Measurements from ENCODE around the gene NUDT16L1. TPM values are rescaled to one million over a fixed set of nuclear protein-coding genes. Genes with fewer than 3 reads are reported as not detected.
"Not testable (repeated sequence)": the region's sequence is repeated elsewhere in the genome, so short reads cannot be mapped to it uniquely, and the experiment has no call there.

The NUDT16L1 gene
- total and polyA plus RNA-seq, 2 of the 13 experiments (the other 11 are each of a cell fraction or from before 2014, with no cell fraction given) = 28.0 to 40.5 TPM

DNA sequence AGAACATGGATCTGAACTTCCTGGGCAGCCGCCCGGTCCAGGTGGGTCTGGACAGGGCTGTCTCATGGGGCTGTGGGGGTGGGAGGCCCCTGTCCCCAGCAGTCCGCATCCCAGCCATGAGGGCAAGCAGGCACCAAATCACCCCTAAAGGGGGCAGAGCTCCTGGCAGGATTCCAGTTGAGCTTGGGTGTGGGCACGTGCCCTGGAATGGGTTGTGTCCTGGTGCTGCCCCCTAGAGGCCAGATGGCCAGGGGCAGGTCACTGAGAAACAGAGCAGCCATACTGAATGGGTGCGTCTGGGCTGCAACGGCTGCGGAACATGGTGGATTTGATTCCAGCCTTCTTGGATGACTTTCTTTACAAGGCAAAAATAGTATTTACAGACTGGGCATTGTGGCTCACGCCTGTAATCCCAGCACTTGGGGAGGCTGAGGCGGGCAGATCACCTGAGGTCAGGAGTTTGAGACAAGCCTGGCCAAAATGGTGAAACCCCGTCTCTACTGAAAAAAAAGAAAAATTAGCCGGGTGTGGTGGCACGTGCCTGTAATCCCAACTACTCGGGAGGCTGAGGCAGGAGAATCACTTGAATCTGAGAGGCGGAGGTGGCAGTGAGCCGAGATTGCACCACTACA lies 42.8 kb upstream of the NUDT16L1 start (continued):
- TF ChIP-seq, protein P1, sequence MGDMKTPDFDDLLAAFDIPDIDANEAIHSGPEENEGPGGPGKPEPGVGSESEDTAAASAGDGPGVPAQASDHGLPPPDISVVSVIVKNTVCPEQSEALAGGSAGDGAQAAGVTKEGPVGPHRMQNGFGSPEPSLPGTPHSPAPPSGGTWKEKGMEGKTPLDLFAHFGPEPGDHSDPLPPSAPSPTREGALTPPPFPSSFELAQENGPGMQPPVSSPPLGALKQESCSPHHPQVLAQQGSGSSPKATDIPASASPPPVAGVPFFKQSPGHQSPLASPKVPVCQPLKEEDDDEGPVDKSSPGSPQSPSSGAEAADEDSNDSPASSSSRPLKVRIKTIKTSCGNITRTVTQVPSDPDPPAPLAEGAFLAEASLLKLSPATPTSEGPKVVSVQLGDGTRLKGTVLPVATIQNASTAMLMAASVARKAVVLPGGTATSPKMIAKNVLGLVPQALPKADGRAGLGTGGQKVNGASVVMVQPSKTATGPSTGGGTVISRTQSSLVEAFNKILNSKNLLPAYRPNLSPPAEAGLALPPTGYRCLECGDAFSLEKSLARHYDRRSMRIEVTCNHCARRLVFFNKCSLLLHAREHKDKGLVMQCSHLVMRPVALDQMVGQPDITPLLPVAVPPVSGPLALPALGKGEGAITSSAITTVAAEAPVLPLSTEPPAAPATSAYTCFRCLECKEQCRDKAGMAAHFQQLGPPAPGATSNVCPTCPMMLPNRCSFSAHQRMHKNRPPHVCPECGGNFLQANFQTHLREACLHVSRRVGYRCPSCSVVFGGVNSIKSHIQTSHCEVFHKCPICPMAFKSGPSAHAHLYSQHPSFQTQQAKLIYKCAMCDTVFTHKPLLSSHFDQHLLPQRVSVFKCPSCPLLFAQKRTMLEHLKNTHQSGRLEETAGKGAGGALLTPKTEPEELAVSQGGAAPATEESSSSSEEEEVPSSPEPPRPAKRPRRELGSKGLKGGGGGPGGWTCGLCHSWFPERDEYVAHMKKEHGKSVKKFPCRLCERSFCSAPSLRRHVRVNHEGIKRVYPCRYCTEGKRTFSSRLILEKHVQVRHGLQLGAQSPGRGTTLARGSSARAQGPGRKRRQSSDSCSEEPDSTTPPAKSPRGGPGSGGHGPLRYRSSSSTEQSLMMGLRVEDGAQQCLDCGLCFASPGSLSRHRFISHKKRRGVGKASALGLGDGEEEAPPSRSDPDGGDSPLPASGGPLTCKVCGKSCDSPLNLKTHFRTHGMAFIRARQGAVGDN (CRISPR knock-in tag; IDR thresholded peaks at IDR 0.05) = peak; percentile 82
- TF ChIP-seq NR2F6 (IDR thresholded peaks at IDR 0.05) = not testable (repeated sequence)
- TF ChIP-seq NR2F6 (CRISPR knock-in tag; IDR thresholded peaks at IDR 0.05) (peak; percentile 34; the same call in 1 of the 2 replicates), ELF1 (CRISPR knock-in tag; IDR thresholded peaks at IDR 0.05) (0 out of 2 replicates have a peak, but pooled peaks have one; percentile 15), TEAD3 (CRISPR knock-in tag; optimal IDR thresholded peaks at IDR 0.05; ENCODE audit: borderline replicate concordance) (peak; percentile 80), GATAD2A (CRISPR knock-in tag; IDR thresholded peaks at IDR 0.05) (0 out of 2 replicates have a peak, but pooled peaks have one; percentile 29), TAF15 (IDR thresholded peaks at IDR 0.05; ENCODE audit: low read depth, low read length, poor library complexity, severe bottlenecking) (peak; percentile 78), ZNF205 (CRISPR knock-in tag; IDR thresholded peaks at IDR 0.05) (0 out of 2 replicates have a peak, but pooled peaks have one; percentile 36), TBX2 (CRISPR knock-in tag; IDR thresholded peaks at IDR 0.05; ENCODE audit: borderline replicate concordance) (peak; percentile 47; the same call in 1 of the 2 replicates), BHLHE40 (IDR thresholded peaks at IDR 0.05; ENCODE audit: low read length) (peak; percentile 97)
- TF ChIP-seq, protein P2, sequence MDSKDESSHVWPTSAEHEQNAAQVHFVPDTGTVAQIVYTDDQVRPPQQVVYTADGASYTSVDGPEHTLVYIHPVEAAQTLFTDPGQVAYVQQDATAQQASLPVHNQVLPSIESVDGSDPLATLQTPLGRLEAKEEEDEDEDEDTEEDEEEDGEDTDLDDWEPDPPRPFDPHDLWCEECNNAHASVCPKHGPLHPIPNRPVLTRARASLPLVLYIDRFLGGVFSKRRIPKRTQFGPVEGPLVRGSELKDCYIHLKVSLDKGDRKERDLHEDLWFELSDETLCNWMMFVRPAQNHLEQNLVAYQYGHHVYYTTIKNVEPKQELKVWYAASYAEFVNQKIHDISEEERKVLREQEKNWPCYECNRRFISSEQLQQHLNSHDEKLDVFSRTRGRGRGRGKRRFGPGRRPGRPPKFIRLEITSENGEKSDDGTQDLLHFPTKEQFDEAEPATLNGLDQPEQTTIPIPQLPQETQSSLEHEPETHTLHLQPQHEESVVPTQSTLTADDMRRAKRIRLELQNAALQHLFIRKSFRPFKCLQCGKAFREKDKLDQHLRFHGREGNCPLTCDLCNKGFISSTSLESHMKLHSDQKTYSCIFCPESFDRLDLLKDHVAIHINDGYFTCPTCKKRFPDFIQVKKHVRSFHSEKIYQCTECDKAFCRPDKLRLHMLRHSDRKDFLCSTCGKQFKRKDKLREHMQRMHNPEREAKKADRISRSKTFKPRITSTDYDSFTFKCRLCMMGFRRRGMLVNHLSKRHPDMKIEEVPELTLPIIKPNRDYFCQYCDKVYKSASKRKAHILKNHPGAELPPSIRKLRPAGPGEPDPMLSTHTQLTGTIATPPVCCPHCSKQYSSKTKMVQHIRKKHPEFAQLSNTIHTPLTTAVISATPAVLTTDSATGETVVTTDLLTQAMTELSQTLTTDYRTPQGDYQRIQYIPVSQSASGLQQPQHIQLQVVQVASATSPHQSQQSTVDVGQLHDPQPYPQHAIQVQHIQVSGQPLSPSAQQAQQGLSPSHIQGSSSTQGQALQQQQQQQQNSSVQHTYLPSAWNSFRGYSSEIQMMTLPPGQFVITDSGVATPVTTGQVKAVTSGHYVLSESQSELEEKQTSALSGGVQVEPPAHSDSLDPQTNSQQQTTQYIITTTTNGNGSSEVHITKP (CRISPR knock-in tag; IDR thresholded peaks at IDR 0.05; ENCODE audit: low read depth) = peak; percentile 50; the same call in 1 of the 2 replicates
- TF ChIP-seq, protein P3, sequence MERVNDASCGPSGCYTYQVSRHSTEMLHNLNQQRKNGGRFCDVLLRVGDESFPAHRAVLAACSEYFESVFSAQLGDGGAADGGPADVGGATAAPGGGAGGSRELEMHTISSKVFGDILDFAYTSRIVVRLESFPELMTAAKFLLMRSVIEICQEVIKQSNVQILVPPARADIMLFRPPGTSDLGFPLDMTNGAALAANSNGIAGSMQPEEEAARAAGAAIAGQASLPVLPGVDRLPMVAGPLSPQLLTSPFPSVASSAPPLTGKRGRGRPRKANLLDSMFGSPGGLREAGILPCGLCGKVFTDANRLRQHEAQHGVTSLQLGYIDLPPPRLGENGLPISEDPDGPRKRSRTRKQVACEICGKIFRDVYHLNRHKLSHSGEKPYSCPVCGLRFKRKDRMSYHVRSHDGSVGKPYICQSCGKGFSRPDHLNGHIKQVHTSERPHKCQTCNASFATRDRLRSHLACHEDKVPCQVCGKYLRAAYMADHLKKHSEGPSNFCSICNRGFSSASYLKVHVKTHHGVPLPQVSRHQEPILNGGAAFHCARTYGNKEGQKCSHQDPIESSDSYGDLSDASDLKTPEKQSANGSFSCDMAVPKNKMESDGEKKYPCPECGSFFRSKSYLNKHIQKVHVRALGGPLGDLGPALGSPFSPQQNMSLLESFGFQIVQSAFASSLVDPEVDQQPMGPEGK (CRISPR knock-in tag; IDR thresholded peaks at IDR 0.05) = 0 out of 2 replicates have a peak, but pooled peaks have one; percentile 43
- TF ChIP-seq, protein P4, sequence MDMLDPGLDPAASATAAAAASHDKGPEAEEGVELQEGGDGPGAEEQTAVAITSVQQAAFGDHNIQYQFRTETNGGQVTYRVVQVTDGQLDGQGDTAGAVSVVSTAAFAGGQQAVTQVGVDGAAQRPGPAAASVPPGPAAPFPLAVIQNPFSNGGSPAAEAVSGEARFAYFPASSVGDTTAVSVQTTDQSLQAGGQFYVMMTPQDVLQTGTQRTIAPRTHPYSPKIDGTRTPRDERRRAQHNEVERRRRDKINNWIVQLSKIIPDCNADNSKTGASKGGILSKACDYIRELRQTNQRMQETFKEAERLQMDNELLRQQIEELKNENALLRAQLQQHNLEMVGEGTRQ (IDR thresholded peaks at IDR 0.05; ENCODE audit: low read depth, low read length) = not testable (repeated sequence)
- TF ChIP-seq, protein P4 (CRISPR knock-in tag; IDR thresholded peaks at IDR 0.05; ENCODE audit: borderline replicate concordance) = peak; percentile 68; the same call in 1 of the 2 replicates
- TF ChIP-seq, protein P5, sequence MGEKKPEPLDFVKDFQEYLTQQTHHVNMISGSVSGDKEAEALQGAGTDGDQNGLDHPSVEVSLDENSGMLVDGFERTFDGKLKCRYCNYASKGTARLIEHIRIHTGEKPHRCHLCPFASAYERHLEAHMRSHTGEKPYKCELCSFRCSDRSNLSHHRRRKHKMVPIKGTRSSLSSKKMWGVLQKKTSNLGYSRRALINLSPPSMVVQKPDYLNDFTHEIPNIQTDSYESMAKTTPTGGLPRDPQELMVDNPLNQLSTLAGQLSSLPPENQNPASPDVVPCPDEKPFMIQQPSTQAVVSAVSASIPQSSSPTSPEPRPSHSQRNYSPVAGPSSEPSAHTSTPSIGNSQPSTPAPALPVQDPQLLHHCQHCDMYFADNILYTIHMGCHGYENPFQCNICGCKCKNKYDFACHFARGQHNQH (CRISPR knock-in tag; IDR thresholded peaks at IDR 0.05) = 0 out of 2 replicates have a peak, but pooled peaks have one; percentile 44

Measured in HepG2 (cell line).